Spinal cord (tissue), 10 donors: ENCODE results near the gene NEDD4L. TPM values are rescaled to one million over a fixed set of nuclear protein-coding genes. Genes with fewer than 3 reads are reported as not detected.
"Not testable (repeated sequence)": the region's sequence is repeated elsewhere in the genome, so short reads cannot be mapped to it uniquely, and the experiment has no call there.

Experiments
- DNase-seq, 6 donors: peaks; one replicate each; pipeline versions ENCODE4 v3.0.0 to v3.0.0-alpha.2; 2013 to 2015; ENCODE audit warnings: low spot score in 6 of 6, low read depth in 4 of 6
- H3K27ac ChIP-seq: one replicate; pipeline ENCODE4 v1.5.1; 2013; ENCODE audit warnings: low read depth, low read length, control low read depth
- H3K27me3 ChIP-seq: one replicate; pipeline ENCODE4 v1.6.1; 2013; ENCODE audit warnings: low read length; ENCODE audit not compliant: control insufficient read depth, insufficient read depth
- H3K36me3 ChIP-seq: one replicate; pipeline ENCODE4 v1.6.1; 2013; ENCODE audit warnings: low read length; ENCODE audit not compliant: control insufficient read depth, insufficient read depth
- H3K4me1 ChIP-seq: one replicate; pipeline ENCODE4 v1.6.1; 2013; ENCODE audit warnings: low read length; ENCODE audit not compliant: control insufficient read depth, insufficient read depth
- H3K4me3 ChIP-seq: one replicate; pipeline ENCODE4 v1.5.1; 2013; ENCODE audit warnings: low read depth, low read length, control low read depth
- H3K9me3 ChIP-seq: one replicate; pipeline ENCODE4 v1.6.1; 2013; ENCODE audit warnings: low read length; ENCODE audit not compliant: control insufficient read depth, insufficient read depth
- WGBS: methylation state at CpG from one replicate; pipeline ENCODE4 v1.1.5; 2013; ENCODE audit warnings: missing lambda C conversion rate; ENCODE audit not compliant: insufficient coverage; 5-methylcytosine and 5-hydroxymethylcytosine counted together
- polyA plus RNA-seq, 2 donors: library from polyadenylated mRNA; unstranded; fragments of 120-200 nt; gene quantifications; one replicate each; pipeline ENCODE4 v1.2.1, GENCODE V29; 2013; ENCODE audit not compliant: insufficient read length in 2 of 2
- total RNA-seq, 2 donors: library from RNA; depleted of rRNA in 1 of 2; stranded (reverse); fragments of 120-200 nt in 1 of 2; fragments of >200 nt in 1 of 2; gene quantifications; one replicate each; pipeline versions ENCODE4 v1.2.3 to v1.2.4, GENCODE V29; 2013 to 2014
- donor health status: healthy.

The NEDD4L gene
- total and polyA plus RNA-seq, 4 donors, result 33.8 to 51.7 (median 49.7) TPM

DNA sequence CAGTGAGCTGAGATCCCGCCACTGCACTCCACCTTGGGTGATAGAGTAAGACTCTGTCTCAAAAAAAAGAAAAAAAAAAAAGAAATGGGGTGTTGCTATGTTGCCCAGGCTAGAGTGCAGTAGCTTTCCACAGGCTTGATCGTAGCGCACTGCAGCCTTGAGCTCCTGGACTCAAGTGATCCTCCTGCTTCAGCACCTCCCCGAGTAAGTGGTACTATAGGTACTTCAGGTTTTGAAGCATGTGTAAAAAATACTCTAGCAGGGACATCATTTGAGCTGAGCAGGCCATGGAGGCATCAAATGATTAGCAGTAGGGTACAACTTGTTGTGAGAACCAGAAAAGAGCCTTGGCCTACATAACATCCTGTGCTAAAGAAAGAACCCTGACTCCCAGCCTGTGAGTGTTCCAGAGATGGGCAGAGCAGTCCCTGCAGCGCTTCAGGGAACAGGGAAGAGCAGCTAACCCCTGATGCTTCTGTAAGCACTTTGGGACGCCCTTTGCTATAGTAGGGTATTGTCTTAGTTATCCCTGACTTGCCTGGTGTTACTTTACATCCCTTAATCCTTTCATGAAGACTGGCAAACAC, 119.1 kb downstream of the NEDD4L start:
- Histone ChIP-seq H3K27ac (no peak overlapping the region), H3K9me3 (no peaks in the 10 kb centered on the region), H3K4me1 (no peaks in the 10 kb centered on the region), H3K36me3 (peaks cover 4% of the 10 kb centered on the region), H3K4me3 (no peak overlapping the region), H3K27me3 (no peaks in the 10 kb centered on the region)
- WGBS, result 100% methylated on average over 3 of the region's 6 CpGs
- no peak for DNase-seq

DNA sequence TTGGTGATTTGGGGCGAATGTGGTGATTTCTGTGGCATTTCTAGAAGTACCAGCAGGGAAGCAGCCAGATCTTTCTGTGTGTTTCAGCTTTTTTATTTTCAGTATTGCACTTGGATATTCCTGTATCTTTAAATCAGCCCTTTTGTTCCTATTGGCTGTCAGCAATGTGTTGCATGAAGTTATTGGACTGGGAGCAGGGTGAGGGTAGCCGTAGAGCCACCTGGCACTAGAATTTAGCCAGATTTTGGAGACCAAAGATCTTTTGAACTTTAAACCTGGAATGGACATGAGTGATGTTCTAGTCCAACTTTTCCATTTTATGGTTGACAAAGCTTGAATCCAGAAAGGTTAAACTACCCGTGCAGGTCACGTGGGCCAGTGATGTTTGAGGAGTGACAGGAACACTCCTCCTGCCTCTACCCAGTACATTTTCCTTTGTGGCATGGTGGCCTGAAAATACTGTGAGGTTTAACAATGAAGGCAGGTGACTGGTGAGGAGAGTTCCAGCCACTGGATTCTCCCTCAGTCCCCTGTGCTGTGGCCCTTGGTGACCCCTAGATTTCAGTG, 122.3 kb downstream of the NEDD4L start:
- no peaks in the 10 kb centered on the region for H3K27me3 ChIP-seq
- no peak overlapping the region for H3K27ac ChIP-seq
- H3K4me1 ChIP-seq, result peaks cover 14% of the 10 kb centered on the region
- no peak overlapping the region for H3K4me3 ChIP-seq
- WGBS, result 89% methylated on average over 2 of the region's 4 CpGs
- H3K36me3 ChIP-seq, result peaks cover 6% of the 10 kb centered on the region
- H3K9me3 ChIP-seq, result no peaks in the 10 kb centered on the region
- DNase-seq, result no peak

DNA sequence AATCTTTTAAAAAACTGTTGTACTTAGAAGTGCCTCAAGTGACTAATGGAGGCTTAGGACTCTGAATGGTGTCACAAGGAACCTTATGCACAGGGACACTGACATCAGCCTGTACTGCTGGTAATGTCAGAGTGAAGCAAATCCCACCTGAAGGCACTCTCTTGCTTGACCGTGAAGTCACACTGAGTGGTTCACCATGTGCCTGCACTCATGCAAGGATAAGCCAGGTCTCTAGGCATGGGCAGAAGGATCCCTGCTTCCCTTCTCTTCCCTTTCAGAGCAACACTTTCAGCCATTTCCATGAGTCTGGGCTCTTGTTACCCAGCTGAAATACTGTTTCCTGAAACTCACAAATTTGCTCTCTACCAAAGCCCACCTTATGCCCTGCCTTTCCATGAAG, 123.0 kb downstream of the NEDD4L start:
- Histone ChIP-seq H3K4me3 (no peak overlapping the region), H3K4me1 (peaks cover 14% of the 10 kb centered on the region), H3K9me3 (no peaks in the 10 kb centered on the region), H3K27me3 (no peaks in the 10 kb centered on the region), H3K36me3 (peaks cover 7% of the 10 kb centered on the region), H3K27ac (no peak overlapping the region)
- no peak for DNase-seq
- whole genome bisulfite sequencing, result 89% methylated on average over 1 of the region's 1 CpG

DNA sequence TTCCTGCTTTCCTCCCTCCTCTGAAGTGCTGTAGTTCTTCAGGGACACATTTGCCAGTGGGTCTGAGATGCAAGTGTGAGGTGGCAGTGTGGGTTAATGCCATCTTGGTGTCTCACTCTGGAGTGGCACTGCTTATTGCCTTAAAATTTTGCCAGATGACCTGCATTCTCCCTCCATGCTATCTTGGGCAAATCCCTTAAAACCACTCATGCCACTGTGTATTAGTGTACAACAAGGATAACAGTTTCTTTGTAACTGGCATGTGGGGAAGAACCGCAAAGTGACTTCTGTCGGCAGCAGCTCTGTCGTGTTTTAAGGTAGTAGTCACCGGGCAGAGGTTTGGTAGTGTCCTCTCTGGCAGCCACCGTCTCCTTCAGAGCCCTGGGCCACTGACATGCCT, 124.2 kb downstream of the NEDD4L start:
- no peak overlapping the region for H3K27ac ChIP-seq
- peaks cover 14% of the 10 kb centered on the region for H3K4me1 ChIP-seq
- no peak for DNase-seq
- no peak overlapping the region for H3K4me3 ChIP-seq
- no peaks in the 10 kb centered on the region for H3K27me3 ChIP-seq
- H3K36me3 ChIP-seq, result peaks cover 4% of the 10 kb centered on the region
- H3K9me3 ChIP-seq, result no peaks in the 10 kb centered on the region
- 89% methylated on average over 5 of the region's 5 CpGs for WGBS

GRCh38 chr18:58168993-58169392, 125.0 kb downstream of the NEDD4L start:
- peaks cover 4% of the 10 kb centered on the region for H3K36me3 ChIP-seq
- H3K27me3 ChIP-seq, result no peaks in the 10 kb centered on the region
- no peak overlapping the region for H3K27ac ChIP-seq
- peak in 1 of 6 donors; percentile 36 for DNase-seq
- H3K4me3 ChIP-seq, result no peak overlapping the region
- WGBS, result 35% methylated on average over 9 of the region's 10 CpGs
- H3K9me3 ChIP-seq, result no peaks in the 10 kb centered on the region
- peaks cover 17% of the 10 kb centered on the region for H3K4me1 ChIP-seq

DNA sequence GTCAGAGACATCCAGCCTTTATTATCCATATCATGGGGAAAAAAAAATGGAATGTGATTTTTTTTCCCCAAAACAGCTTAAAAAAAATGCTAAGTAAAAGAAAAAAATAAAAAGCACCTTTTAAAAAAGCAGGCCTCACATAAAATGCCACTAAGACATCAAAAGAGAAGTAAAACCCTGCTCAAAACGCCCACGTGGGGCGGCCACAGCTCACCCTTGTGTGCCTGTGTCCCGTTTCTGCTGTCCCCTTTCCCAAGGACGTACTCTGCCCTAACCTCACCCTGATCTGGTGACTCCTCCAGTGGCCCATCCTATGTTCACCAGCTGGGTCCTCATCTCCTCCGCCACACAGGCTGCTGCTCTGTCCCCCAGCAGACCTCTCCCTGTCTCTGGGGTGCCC, 125.4 kb downstream of the NEDD4L start:
- Histone ChIP-seq H3K27ac (no peak overlapping the region), H3K27me3 (no peaks in the 10 kb centered on the region), H3K9me3 (no peaks in the 10 kb centered on the region), H3K4me3 (no peak overlapping the region), H3K4me1 (peaks cover 18% of the 10 kb centered on the region), H3K36me3 (peaks cover 4% of the 10 kb centered on the region)
- DNase-seq, result no peak
- WGBS, result 73% methylated on average over 2 of the region's 6 CpGs

GRCh38 chr18:58170036-58170435, 126.0 kb downstream of the NEDD4L start:
- not testable (repeated sequence) for DNase-seq, H3K27ac ChIP-seq, H3K27me3 ChIP-seq, H3K36me3 ChIP-seq, H3K4me3 ChIP-seq, H3K9me3 ChIP-seq
- peaks cover 18% of the 10 kb centered on the region for H3K4me1 ChIP-seq
- WGBS, result 88% methylated on average over 1 of the region's 5 CpGs

GRCh38 chr18:58172031-58172430, 128.0 kb downstream of the NEDD4L start:
- Histone ChIP-seq H3K27ac (no peak overlapping the region), H3K4me1 (peaks cover 29% of the 10 kb centered on the region), H3K9me3 (no peaks in the 10 kb centered on the region), H3K4me3 (no peak overlapping the region), H3K36me3 (peaks cover 4% of the 10 kb centered on the region), H3K27me3 (no peaks in the 10 kb centered on the region)
- 98% methylated on average over 6 of the region's 6 CpGs for WGBS
- no peak for DNase-seq

DNA sequence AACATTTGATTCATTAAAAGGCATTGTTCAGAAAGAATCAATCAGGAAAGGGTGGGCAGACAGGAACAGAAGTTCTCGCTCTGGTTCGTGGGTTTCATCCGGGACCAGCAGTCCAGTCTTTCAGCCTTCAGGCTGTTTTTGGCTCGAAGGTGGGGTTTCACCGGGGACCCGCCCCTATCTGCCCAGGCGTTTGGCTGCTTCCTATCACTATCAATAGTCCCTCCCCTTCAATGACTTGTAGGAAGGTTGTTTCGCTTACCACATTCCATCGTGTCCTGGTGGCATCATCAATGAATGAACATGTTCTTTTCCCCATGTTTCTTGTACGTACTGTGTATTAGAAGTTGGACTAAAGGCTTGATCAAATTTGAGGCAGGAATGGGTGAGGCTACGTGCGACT, 130.3 kb downstream of the NEDD4L start:
- Histone ChIP-seq H3K27ac (no peak overlapping the region), H3K27me3 (no peaks in the 10 kb centered on the region), H3K4me3 (no peak overlapping the region), H3K4me1 (peaks cover 25% of the 10 kb centered on the region), H3K9me3 (no peaks in the 10 kb centered on the region), H3K36me3 (peaks cover 4% of the 10 kb centered on the region)
- WGBS, result 89% methylated on average over 3 of the region's 12 CpGs
- no peak for DNase-seq

GRCh38 chr18:58175122-58175785, 131.2 kb downstream of the NEDD4L start:
- Histone ChIP-seq H3K4me1 (peaks cover 26% of the 10 kb centered on the region), H3K36me3 (peaks cover 5% of the 10 kb centered on the region), H3K9me3 (no peaks in the 10 kb centered on the region), H3K27me3 (no peaks in the 10 kb centered on the region), H3K27ac (no peak overlapping the region), H3K4me3 (no peak overlapping the region)
- 77% methylated on average over 8 of the region's 10 CpGs for WGBS
- DNase-seq, result peak in 1 of 6 donors; percentile 84
